ENCODE results near the gene CCDC169. TPM values are rescaled to one million over a fixed set of nuclear protein-coding genes. Genes with fewer than 3 reads are reported as not detected.

The CCDC169 gene
- total RNA-seq, 4 donors from 2014 or later = under 0.01 to 0.35 (median 0.19) TPM

DNA sequence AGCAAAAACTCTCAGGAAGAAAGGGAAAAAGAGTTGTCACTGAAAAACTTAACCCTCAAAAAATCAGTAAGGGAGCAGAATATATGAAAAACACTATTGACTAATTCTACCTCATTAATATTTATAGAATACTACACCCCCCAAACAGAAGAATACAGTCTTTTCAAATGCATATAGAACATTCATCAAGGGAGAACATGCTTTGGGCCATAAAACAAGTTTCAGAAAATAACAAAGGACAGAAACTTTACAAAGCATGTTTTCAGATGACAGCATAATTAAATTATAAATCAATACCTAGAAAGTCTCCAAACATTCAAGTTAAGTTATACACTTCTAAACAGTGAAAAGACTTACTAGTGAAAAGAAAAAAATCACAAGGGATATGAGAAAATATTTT, 113.7 kb downstream of the CCDC169 start:
- no peak overlapping the region for H3K4me3 ChIP-seq
- no peaks in the 10 kb centered on the region for H3K4me1 ChIP-seq
- H3K27ac ChIP-seq = no peak overlapping the region
- no peaks in the 10 kb centered on the region for H3K9me3 ChIP-seq
- no peaks in the 10 kb centered on the region for H3K27me3 ChIP-seq
- TF ChIP-seq, protein P1, sequence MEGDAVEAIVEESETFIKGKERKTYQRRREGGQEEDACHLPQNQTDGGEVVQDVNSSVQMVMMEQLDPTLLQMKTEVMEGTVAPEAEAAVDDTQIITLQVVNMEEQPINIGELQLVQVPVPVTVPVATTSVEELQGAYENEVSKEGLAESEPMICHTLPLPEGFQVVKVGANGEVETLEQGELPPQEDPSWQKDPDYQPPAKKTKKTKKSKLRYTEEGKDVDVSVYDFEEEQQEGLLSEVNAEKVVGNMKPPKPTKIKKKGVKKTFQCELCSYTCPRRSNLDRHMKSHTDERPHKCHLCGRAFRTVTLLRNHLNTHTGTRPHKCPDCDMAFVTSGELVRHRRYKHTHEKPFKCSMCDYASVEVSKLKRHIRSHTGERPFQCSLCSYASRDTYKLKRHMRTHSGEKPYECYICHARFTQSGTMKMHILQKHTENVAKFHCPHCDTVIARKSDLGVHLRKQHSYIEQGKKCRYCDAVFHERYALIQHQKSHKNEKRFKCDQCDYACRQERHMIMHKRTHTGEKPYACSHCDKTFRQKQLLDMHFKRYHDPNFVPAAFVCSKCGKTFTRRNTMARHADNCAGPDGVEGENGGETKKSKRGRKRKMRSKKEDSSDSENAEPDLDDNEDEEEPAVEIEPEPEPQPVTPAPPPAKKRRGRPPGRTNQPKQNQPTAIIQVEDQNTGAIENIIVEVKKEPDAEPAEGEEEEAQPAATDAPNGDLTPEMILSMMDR (IDR thresholded peaks at IDR 0.05) = no peak
- no peak for TF ChIP-seq POLR2A (IDR thresholded peaks at IDR 0.05)
- H3K36me3 ChIP-seq = no peaks in the 10 kb centered on the region
- DNase-seq = no peak
- intact Hi-C loops (cut with DNase I) = no loop called here

Small RNA genes lying within 50 kb of the gene (small RNA-seq; reads per million reads assigned to genes)
- 0 reads per million in 4 donors for gene RNU6-71P

Other genes starting within 250 kb of the CCDC169 start
- 1 to 10 TPM in 3 of 4 donors, under 1 TPM in 1; 0.72 to 9.1 (median 4.9) TPM for gene DCLK1, start 166.4 kb downstream of the CCDC169 start, total RNA-seq
- not detected for gene SOHLH2, start 83.3 kb downstream of the CCDC169 start, total RNA-seq
- gene SPART, start 48.6 kb upstream of the CCDC169 start, total RNA-seq = 10 to 100 TPM; 14.9 to 60.3 (median 36.0) TPM
- gene CCNA1, start 134.7 kb upstream of the CCDC169 start, total RNA-seq = 1 to 10 TPM in 2 of 4 donors, under 1 TPM in 1, not detected in 1; 0.38 to 5.4 (median 1.3) TPM

Data from esophagus squamous epithelium (tissue), 5 donors.